ENCODE measurements around the gene TIPIN.

DNA sequence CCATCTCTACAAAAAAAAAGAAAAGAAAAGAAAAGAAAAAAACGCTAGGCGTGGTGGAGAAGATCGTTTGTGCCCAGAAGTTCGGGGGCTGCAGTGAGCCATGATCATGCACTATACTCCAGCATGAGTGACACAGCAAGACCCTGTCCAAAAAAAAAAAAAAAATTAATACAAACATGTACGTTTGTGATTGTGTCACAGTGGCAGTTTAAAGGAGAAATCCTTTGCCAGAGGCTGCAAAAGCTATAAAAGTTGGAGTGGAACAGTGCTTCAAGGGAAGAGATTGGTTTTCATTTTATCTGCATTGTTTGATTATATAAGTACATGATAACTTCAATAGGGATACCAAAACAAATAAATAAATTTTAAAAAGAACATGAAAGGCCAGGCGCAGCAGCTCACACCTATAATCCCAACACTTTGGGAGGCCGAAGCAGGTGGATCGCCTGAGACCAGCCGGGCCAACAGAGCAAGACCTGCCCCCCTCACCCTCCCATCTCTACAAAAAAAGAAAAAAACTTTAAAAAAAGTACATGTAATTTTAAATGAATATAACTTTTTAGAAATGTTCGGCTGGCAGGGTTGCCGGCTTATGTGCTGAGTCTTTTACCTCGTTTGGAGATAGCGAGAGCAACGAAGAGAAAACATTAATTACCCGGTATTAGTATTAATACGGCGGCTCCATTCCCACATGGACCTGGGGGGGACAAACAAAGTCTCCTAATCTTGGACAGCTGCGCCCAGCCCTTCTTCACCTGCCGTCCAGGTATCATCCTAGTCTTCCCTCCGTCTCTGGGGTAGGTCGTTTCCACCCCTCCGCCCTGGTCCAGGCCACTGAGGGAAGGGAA lies 63.7 kb downstream of the TIPIN start:
- TF ChIP-seq, protein P1, sequence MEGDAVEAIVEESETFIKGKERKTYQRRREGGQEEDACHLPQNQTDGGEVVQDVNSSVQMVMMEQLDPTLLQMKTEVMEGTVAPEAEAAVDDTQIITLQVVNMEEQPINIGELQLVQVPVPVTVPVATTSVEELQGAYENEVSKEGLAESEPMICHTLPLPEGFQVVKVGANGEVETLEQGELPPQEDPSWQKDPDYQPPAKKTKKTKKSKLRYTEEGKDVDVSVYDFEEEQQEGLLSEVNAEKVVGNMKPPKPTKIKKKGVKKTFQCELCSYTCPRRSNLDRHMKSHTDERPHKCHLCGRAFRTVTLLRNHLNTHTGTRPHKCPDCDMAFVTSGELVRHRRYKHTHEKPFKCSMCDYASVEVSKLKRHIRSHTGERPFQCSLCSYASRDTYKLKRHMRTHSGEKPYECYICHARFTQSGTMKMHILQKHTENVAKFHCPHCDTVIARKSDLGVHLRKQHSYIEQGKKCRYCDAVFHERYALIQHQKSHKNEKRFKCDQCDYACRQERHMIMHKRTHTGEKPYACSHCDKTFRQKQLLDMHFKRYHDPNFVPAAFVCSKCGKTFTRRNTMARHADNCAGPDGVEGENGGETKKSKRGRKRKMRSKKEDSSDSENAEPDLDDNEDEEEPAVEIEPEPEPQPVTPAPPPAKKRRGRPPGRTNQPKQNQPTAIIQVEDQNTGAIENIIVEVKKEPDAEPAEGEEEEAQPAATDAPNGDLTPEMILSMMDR (IDR thresholded peaks at IDR 0.05) = no peak
- no peak for TF ChIP-seq POLR2A (IDR thresholded peaks at IDR 0.05)

Data from gastroesophageal sphincter (tissue), 3 donors.